ENCODE data around the gene ADAMTS16. TPM values are rescaled to one million over a fixed set of nuclear protein-coding genes. Genes with fewer than 3 reads are reported as not detected.

ADAMTS16 gene
- total RNA-seq, 3 donors from 2014 or later: 0.15 to 1.3 (median 0.33) TPM

- Histone ChIP-seq H3K36me3 (no peaks in the 10 kb centered on the region), H3K4me1 (no peaks in the 10 kb centered on the region), H3K9me3 (no peaks in the 10 kb centered on the region), H3K27ac (no peak overlapping the region), H3K27me3 (no peaks in the 10 kb centered on the region), H3K4me3 (no peak overlapping the region)
- no peak for TF ChIP-seq CTCF (IDR thresholded peaks at IDR 0.05)
- TF ChIP-seq POLR2AphosphoS5 (IDR thresholded peaks at IDR 0.05): no peak
- no peak for DNase-seq (ENCODE audit: low spot score in 2 of 2)
- intact Hi-C loops (cut with DNase I; ENCODE audit: low total_unique reads): no loop called here
Observed at GRCh38 chr5:5104550-5104949, 35.6 kb upstream of the ADAMTS16 start.

GRCh38 chr5:5105531-5105930 lies 34.6 kb upstream of the ADAMTS16 start:
- H3K27me3 ChIP-seq: no peaks in the 10 kb centered on the region
- H3K27ac ChIP-seq: no peak overlapping the region
- H3K36me3 ChIP-seq: no peaks in the 10 kb centered on the region
- no peak for TF ChIP-seq POLR2A (IDR thresholded peaks at IDR 0.05)
- no peak for TF ChIP-seq POLR2AphosphoS5 (IDR thresholded peaks at IDR 0.05)
- TF ChIP-seq CTCF (IDR thresholded peaks at IDR 0.05): no peak
- no peak overlapping the region for H3K4me3 ChIP-seq
- no peak for DNase-seq (ENCODE audit: low spot score in 2 of 2)
- no peaks in the 10 kb centered on the region for H3K9me3 ChIP-seq
- intact Hi-C loops (cut with DNase I; ENCODE audit: low total_unique reads): no loop called here
- H3K4me1 ChIP-seq: no peaks in the 10 kb centered on the region

GRCh38 chr5:5116956-5117355 lies 23.2 kb upstream of the ADAMTS16 start:
- Histone ChIP-seq H3K36me3 (no peaks in the 10 kb centered on the region), H3K4me1 (no peaks in the 10 kb centered on the region), H3K27ac (no peak overlapping the region), H3K4me3 (no peak overlapping the region), H3K27me3 (no peaks in the 10 kb centered on the region), H3K9me3 (no peaks in the 10 kb centered on the region)
- no peak for DNase-seq (ENCODE audit: low spot score in 2 of 2)
- intact Hi-C loops (cut with DNase I; ENCODE audit: low total_unique reads): no loop called here
- TF ChIP-seq POLR2AphosphoS5 (IDR thresholded peaks at IDR 0.05): no peak
- TF ChIP-seq POLR2A (IDR thresholded peaks at IDR 0.05): no peak
- TF ChIP-seq CTCF (IDR thresholded peaks at IDR 0.05): no peak

- DNase-seq (ENCODE audit: low spot score in 2 of 2): no peak
- no peaks in the 10 kb centered on the region for H3K4me1 ChIP-seq
- no peak overlapping the region for H3K27ac ChIP-seq
- TF ChIP-seq POLR2A (IDR thresholded peaks at IDR 0.05): no peak
- no peak for TF ChIP-seq POLR2AphosphoS5 (IDR thresholded peaks at IDR 0.05)
- no peak for TF ChIP-seq CTCF (IDR thresholded peaks at IDR 0.05)
- no peak overlapping the region for H3K4me3 ChIP-seq
- no peaks in the 10 kb centered on the region for H3K27me3 ChIP-seq
- no peaks in the 10 kb centered on the region for H3K9me3 ChIP-seq
- intact Hi-C loops (cut with DNase I; ENCODE audit: low total_unique reads): no loop called here
- no peaks in the 10 kb centered on the region for H3K36me3 ChIP-seq
Observed at GRCh38 chr5:5122776-5123175, 17.4 kb upstream of the ADAMTS16 start.

GRCh38 chr5:5124231-5124630 lies 15.9 kb upstream of the ADAMTS16 start:
- no peaks in the 10 kb centered on the region for H3K27me3 ChIP-seq
- intact Hi-C loops (cut with DNase I; ENCODE audit: low total_unique reads): no loop called here
- no peaks in the 10 kb centered on the region for H3K9me3 ChIP-seq
- no peak overlapping the region for H3K4me3 ChIP-seq
- H3K27ac ChIP-seq: no peak overlapping the region
- H3K36me3 ChIP-seq: no peaks in the 10 kb centered on the region
- H3K4me1 ChIP-seq: no peaks in the 10 kb centered on the region
- no peak for TF ChIP-seq CTCF (IDR thresholded peaks at IDR 0.05)
- TF ChIP-seq POLR2A (IDR thresholded peaks at IDR 0.05): no peak
- TF ChIP-seq POLR2AphosphoS5 (IDR thresholded peaks at IDR 0.05): no peak
- DNase-seq (ENCODE audit: low spot score in 2 of 2): no peak
